NCI-H1694 (cell line): ENCODE measurements around the gene SEPTIN5.

Experiments
- DNase-seq: peaks from one replicate; lab custom pipeline; 2025; lab: John Stamatoyannopoulos, UW

SEPTIN5 gene

GRCh38 chr22:19749876-19750275, 35.6 kb downstream of the SEPTIN5 start:
- DNase-seq: no peak

- DNase-seq: no peak
Observed at GRCh38 chr22:19750507-19751490, 36.5 kb downstream of the SEPTIN5 start.

GRCh38 chr22:19751497-19752245, 37.4 kb downstream of the SEPTIN5 start:
- DNase-seq: no peak

GRCh38 chr22:19753090-19753842, 39.0 kb downstream of the SEPTIN5 start:
- no peak for DNase-seq

GRCh38 chr22:19753996-19754700, 39.8 kb downstream of the SEPTIN5 start:
- no peak for DNase-seq

- no peak for DNase-seq
Observed at GRCh38 chr22:19754701-19755144, 40.4 kb downstream of the SEPTIN5 start.

GRCh38 chr22:19755145-19755710, 40.9 kb downstream of the SEPTIN5 start:
- no peak for DNase-seq

- no peak for DNase-seq
Observed at GRCh38 chr22:19755722-19756287, 41.5 kb downstream of the SEPTIN5 start.

GRCh38 chr22:19756288-19757128, 42.2 kb downstream of the SEPTIN5 start:
- no peak for DNase-seq

GRCh38 chr22:19757140-19757984, 43.1 kb downstream of the SEPTIN5 start:
- DNase-seq: no peak

GRCh38 chr22:19757985-19758895, 43.9 kb downstream of the SEPTIN5 start:
- DNase-seq: no peak

- DNase-seq: no peak
Observed at GRCh38 chr22:19758896-19759426, 44.7 kb downstream of the SEPTIN5 start.

- no peak for DNase-seq
Observed at GRCh38 chr22:19759427-19760057, 45.2 kb downstream of the SEPTIN5 start.

GRCh38 chr22:19760058-19760950, 46.0 kb downstream of the SEPTIN5 start, which contains the start of gene TBX1:
TSS of gene TBX1 (plus strand) at chr22:19760778. CDS start at chr22:19760844, 66 bp downstream.
- DNase-seq: no peak

GRCh38 chr22:19760951-19761724, 46.8 kb downstream of the SEPTIN5 start:
- DNase-seq: no peak
